ENCODE measurements around the gene GTF2E1.

- TF ChIP-seq ZNF248 (tag by site-specific recombination; IDR thresholded peaks at IDR 0.05), result no peak
- no peak for TF ChIP-seq ZBTB26 (tag by site-specific recombination; optimal IDR thresholded peaks at IDR 0.05)
- TF ChIP-seq HIC1 (tag by site-specific recombination; IDR thresholded peaks at IDR 0.05), result no peak
- no peak for TF ChIP-seq ZFP41 (tag by site-specific recombination; IDR thresholded peaks at IDR 0.05; ENCODE audit: borderline replicate concordance)
- no peak for TF ChIP-seq YY1 (tag by site-specific recombination; IDR thresholded peaks at IDR 0.05)
- TF ChIP-seq CTCF (tag by site-specific recombination; IDR thresholded peaks at IDR 0.05), result no peak
- TF ChIP-seq ZNF658 (tag by site-specific recombination; IDR thresholded peaks at IDR 0.05), result no peak
These were observed 36.5 kb upstream of the GTF2E1 start for GRCh38 chr3:120705884-120706582.

Data from HEK293 (cell line).